Stimulated activated naive CD8-positive, alpha-beta T cell treated with anti-CD3 and anti-CD28 coated beads, Interleukin-15, Interleukin-2, amounts not matched to agents 100 ng/mL and 50 ng/mL, for 24 hours (primary cell): ENCODE results near the gene DCAF7.

ENCODE experiments used
- H3K27ac Mint-ChIP-seq: one replicate; pipeline ENCODE4 v1.8.0; 2021; ENCODE audit warnings: mild to moderate bottlenecking, mixed read lengths
- H3K27me3 Mint-ChIP-seq: one replicate; pipeline ENCODE4 v1.8.0; 2021; ENCODE audit warnings: mixed read lengths
- H3K36me3 Mint-ChIP-seq: one replicate; pipeline ENCODE4 v1.8.0; 2021; ENCODE audit warnings: low read depth, mixed read lengths
- H3K4me1 Mint-ChIP-seq: one replicate; pipeline ENCODE4 v1.8.0; 2021; ENCODE audit warnings: low read depth, mixed read lengths
- H3K4me3 Mint-ChIP-seq: one replicate; pipeline ENCODE4 v1.8.0; 2021; ENCODE audit warnings: mild to moderate bottlenecking, mixed read lengths
- H3K9me3 Mint-ChIP-seq: one replicate; pipeline ENCODE4 v1.8.0; 2021; ENCODE audit warnings: mixed read lengths

DCAF7 gene

GRCh38 chr17:63578769-63579111 lies 28.5 kb downstream of the DCAF7 start:
- H3K27me3 Mint-ChIP-seq: no peaks in the 10 kb centered on the region
- H3K9me3 Mint-ChIP-seq: no peaks in the 10 kb centered on the region
- peaks cover 44% of the 10 kb centered on the region for H3K36me3 Mint-ChIP-seq
- peak overlapping the region; percentile 9 for H3K27ac Mint-ChIP-seq
- no peak overlapping the region for H3K4me3 Mint-ChIP-seq
- H3K4me1 Mint-ChIP-seq: peaks cover 4% of the 10 kb centered on the region

GRCh38 chr17:63579633-63580032 lies 29.4 kb downstream of the DCAF7 start:
- no peaks in the 10 kb centered on the region for H3K9me3 Mint-ChIP-seq
- no peaks in the 10 kb centered on the region for H3K27me3 Mint-ChIP-seq
- H3K4me1 Mint-ChIP-seq: peaks cover 4% of the 10 kb centered on the region
- no peak overlapping the region for H3K27ac Mint-ChIP-seq
- H3K36me3 Mint-ChIP-seq: peaks cover 50% of the 10 kb centered on the region
- H3K4me3 Mint-ChIP-seq: no peak overlapping the region

- H3K36me3 Mint-ChIP-seq: peaks cover 61% of the 10 kb centered on the region
- no peak overlapping the region for H3K27ac Mint-ChIP-seq
- H3K4me3 Mint-ChIP-seq: no peak overlapping the region
- peaks cover 12% of the 10 kb centered on the region for H3K4me1 Mint-ChIP-seq
- no peaks in the 10 kb centered on the region for H3K27me3 Mint-ChIP-seq
- H3K9me3 Mint-ChIP-seq: no peaks in the 10 kb centered on the region
Observed at GRCh38 chr17:63587770-63588169, 37.5 kb downstream of the DCAF7 start.

GRCh38 chr17:63588797-63589196 lies 38.5 kb downstream of the DCAF7 start:
- Mint-ChIP-seq H3K4me1 (peaks cover 12% of the 10 kb centered on the region), H3K27ac (no peak overlapping the region), H3K9me3 (no peaks in the 10 kb centered on the region), H3K36me3 (peaks cover 53% of the 10 kb centered on the region), H3K4me3 (no peak overlapping the region), H3K27me3 (no peaks in the 10 kb centered on the region)

DNA sequence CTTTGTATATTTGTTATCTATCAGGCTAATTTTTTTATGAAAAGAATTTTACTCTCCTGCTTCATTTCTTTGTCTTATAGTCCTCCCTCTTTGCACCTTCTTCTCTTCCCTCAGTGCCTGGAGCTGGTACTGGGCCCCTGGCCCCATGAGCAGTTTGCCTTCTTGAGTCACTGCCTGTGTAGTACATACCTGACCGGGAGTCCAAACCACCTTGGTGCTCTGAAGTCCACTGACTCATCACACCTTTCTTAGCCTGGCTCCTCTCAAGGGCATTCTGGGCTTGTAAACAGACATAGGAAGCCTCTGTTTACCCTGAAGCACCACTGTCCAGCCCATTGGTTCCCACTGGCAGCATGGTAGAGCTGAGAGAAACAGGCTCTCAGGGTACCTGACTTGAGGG lies 39.4 kb downstream of the DCAF7 start:
- no peaks in the 10 kb centered on the region for H3K27me3 Mint-ChIP-seq
- no peak overlapping the region for H3K27ac Mint-ChIP-seq
- H3K4me3 Mint-ChIP-seq: no peak overlapping the region
- H3K4me1 Mint-ChIP-seq: peaks cover 11% of the 10 kb centered on the region
- H3K9me3 Mint-ChIP-seq: no peaks in the 10 kb centered on the region
- peaks cover 48% of the 10 kb centered on the region for H3K36me3 Mint-ChIP-seq

GRCh38 chr17:63592797-63593196 lies 42.5 kb downstream of the DCAF7 start:
- Mint-ChIP-seq H3K27me3 (no peaks in the 10 kb centered on the region), H3K36me3 (peaks cover 35% of the 10 kb centered on the region), H3K27ac (peak overlapping the region; percentile 31), H3K4me1 (peaks cover 9% of the 10 kb centered on the region), H3K9me3 (no peaks in the 10 kb centered on the region), H3K4me3 (no peak overlapping the region)

- Mint-ChIP-seq H3K27me3 (no peaks in the 10 kb centered on the region), H3K27ac (no peak overlapping the region), H3K4me3 (no peak overlapping the region), H3K4me1 (peaks cover 25% of the 10 kb centered on the region), H3K9me3 (no peaks in the 10 kb centered on the region), H3K36me3 (peaks cover 16% of the 10 kb centered on the region)
Observed at GRCh38 chr17:63595132-63595531, 44.9 kb downstream of the DCAF7 start.

- Mint-ChIP-seq H3K36me3 (no peaks in the 10 kb centered on the region), H3K4me3 (no peak overlapping the region), H3K27me3 (no peaks in the 10 kb centered on the region), H3K4me1 (peaks cover 34% of the 10 kb centered on the region), H3K27ac (no peak overlapping the region), H3K9me3 (no peaks in the 10 kb centered on the region)
Observed at GRCh38 chr17:63596856-63597586, 46.7 kb downstream of the DCAF7 start.

GRCh38 chr17:63598281-63598680 lies 48.0 kb downstream of the DCAF7 start:
- Mint-ChIP-seq H3K27me3 (no peaks in the 10 kb centered on the region), H3K27ac (no peak overlapping the region), H3K36me3 (no peaks in the 10 kb centered on the region), H3K4me1 (peaks cover 34% of the 10 kb centered on the region), H3K4me3 (no peak overlapping the region), H3K9me3 (no peaks in the 10 kb centered on the region)

GRCh38 chr17:63600569-63601438 lies 50.5 kb downstream of the DCAF7 start, which contains the start of gene TACO1:
Gene TACO1 (plus strand): TSS chr17:63600895. CDS start chr17:63601084, 189 bp downstream.
- Mint-ChIP-seq H3K9me3 (no peaks in the 10 kb centered on the region), H3K4me1 (peaks cover 34% of the 10 kb centered on the region), H3K36me3 (peaks cover 14% of the 10 kb centered on the region), H3K27ac (peak within 1 kb of the TSS; percentile 93), H3K27me3 (no peaks in the 10 kb centered on the region), H3K4me3 (peak within 1 kb of the TSS; percentile 98)

DNA sequence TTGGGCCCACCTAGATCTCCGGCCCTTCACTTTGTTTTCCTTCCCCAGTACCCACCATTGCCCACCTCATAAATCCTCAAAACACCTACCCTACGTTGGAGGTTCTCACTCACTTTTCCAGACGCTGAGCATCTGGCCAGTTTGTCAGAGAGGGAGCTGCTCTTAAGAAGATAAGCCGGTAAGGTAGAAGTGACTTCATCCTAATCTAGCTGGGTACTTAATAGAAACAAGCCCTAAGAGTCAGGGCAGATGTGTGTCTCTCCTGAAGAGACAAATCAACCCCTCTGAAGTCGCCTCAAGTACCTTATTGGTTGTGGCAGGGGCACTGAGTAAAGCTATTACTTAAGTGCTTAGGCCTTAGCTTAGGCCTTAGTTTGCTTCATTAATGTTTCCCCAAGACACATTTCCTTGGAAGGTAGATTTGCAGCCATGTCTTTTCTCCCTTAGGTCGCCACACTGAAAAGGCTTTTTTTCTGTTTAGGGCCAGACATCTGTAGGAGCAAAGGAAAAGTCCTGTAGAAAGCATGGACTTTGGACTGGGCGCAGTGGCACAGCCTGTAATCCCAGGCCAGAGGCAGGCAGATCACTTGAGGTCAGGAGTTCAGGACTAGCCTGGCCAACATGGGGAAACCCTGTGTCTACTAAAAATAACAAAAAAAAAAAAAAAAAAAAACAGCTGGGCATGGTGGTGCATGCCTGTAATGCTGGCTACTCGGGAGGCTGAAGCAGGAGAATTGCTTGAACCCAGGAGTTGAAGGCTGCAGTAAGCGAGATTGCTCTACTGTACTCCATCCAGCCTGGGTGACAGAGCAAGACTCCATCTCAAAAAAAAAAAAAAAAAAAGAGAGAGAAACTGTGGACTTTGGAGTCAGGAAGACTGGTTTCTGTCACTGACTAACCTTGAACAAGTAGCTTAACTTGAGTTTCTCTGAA lies 51.4 kb downstream of the DCAF7 start:
- H3K27ac Mint-ChIP-seq: peak overlapping the region; percentile 93
- H3K27me3 Mint-ChIP-seq: no peaks in the 10 kb centered on the region
- peaks cover 34% of the 10 kb centered on the region for H3K4me1 Mint-ChIP-seq
- H3K9me3 Mint-ChIP-seq: no peaks in the 10 kb centered on the region
- peak overlapping the region; percentile 98 for H3K4me3 Mint-ChIP-seq
- H3K36me3 Mint-ChIP-seq: peaks cover 21% of the 10 kb centered on the region

GRCh38 chr17:63609816-63610573 lies 59.7 kb downstream of the DCAF7 start:
- Mint-ChIP-seq H3K4me3 (no peak overlapping the region), H3K9me3 (no peaks in the 10 kb centered on the region), H3K4me1 (peaks cover 27% of the 10 kb centered on the region), H3K27ac (peak overlapping the region; percentile 78), H3K36me3 (peaks cover 38% of the 10 kb centered on the region), H3K27me3 (no peaks in the 10 kb centered on the region)

DNA sequence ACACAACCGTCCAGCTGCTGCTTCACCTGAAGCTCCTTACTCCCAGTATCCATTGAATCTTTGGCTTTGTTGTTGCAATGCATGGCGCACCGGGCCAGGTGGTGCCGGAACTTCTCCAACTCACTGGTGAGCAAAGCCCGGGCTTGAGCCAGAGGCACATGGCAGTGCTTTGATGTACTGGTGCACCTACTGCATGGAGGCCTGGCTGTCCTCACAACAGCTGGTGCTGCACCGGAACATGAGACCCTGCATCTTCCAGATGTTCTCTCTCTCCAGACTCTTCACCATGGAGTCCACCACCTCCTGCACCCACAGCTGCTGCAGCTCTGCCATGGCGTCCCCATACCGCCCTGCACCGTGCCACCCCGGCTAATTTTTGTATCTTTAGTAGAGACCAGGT lies 60.6 kb downstream of the DCAF7 start:
- peaks cover 27% of the 10 kb centered on the region for H3K4me1 Mint-ChIP-seq
- no peak overlapping the region for H3K4me3 Mint-ChIP-seq
- peak overlapping the region; percentile 78 for H3K27ac Mint-ChIP-seq
- H3K36me3 Mint-ChIP-seq: peaks cover 30% of the 10 kb centered on the region
- no peaks in the 10 kb centered on the region for H3K9me3 Mint-ChIP-seq
- H3K27me3 Mint-ChIP-seq: no peaks in the 10 kb centered on the region

DNA sequence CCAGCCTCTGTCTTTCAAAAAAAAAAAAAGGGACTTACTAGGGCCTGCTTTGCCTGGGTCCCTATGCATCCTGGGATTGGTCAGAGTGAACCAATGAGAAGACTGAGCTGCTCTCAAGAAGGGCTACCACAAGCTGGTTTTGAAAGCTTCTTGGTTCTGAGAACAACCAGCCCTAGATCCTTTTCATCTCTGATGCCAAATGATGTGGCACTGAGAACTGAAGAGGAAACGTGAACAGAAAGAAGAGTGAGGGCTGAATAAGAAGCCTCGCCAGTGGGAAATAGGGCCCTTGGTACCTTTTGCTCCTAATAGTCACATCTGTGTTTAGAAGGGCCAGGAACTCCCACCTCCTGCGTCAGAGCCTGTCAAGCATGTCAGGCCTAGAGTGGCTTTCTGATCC lies 61.1 kb downstream of the DCAF7 start:
- H3K27me3 Mint-ChIP-seq: no peaks in the 10 kb centered on the region
- no peaks in the 10 kb centered on the region for H3K9me3 Mint-ChIP-seq
- H3K4me1 Mint-ChIP-seq: peaks cover 27% of the 10 kb centered on the region
- H3K36me3 Mint-ChIP-seq: peaks cover 25% of the 10 kb centered on the region
- peak overlapping the region; percentile 65 for H3K27ac Mint-ChIP-seq
- H3K4me3 Mint-ChIP-seq: no peak overlapping the region
